ENCODE data around the gene PPP3R1.
"Not testable (repeated sequence)": the region's sequence is repeated elsewhere in the genome, so short reads cannot be mapped to it uniquely, and the experiment has no call there.

PPP3R1 gene

GRCh38 chr2:68185541-68186164, 66.7 kb downstream of the PPP3R1 start:
- DNase-seq, result no peak

- DNase-seq, result no peak
Measured at GRCh38 chr2:68182902-68183301, 69.4 kb downstream of the PPP3R1 start.

GRCh38 chr2:68178954-68179627, 73.2 kb downstream of the PPP3R1 start:
- no peak for DNase-seq

GRCh38 chr2:68178432-68178831, 73.9 kb downstream of the PPP3R1 start:
- no peak for DNase-seq

GRCh38 chr2:68177541-68177940, 74.8 kb downstream of the PPP3R1 start:
- no peak for DNase-seq

- no peak for DNase-seq
Measured at GRCh38 chr2:68176657-68177056, 75.7 kb downstream of the PPP3R1 start.

- not testable (repeated sequence) for DNase-seq
Measured at GRCh38 chr2:68175210-68175609, 77.1 kb downstream of the PPP3R1 start.

GRCh38 chr2:68172990-68173700, 79.2 kb downstream of the PPP3R1 start:
- DNase-seq, result no peak

- DNase-seq, result no peak
Measured at GRCh38 chr2:68172521-68172920, 79.8 kb downstream of the PPP3R1 start.

GRCh38 chr2:68171684-68172083, 80.6 kb downstream of the PPP3R1 start:
- no peak for DNase-seq

- no peak for DNase-seq
Measured at GRCh38 chr2:68171146-68171545, 81.2 kb downstream of the PPP3R1 start.

GRCh38 chr2:68169308-68169707, 83.0 kb downstream of the PPP3R1 start:
- DNase-seq, result no peak

GRCh38 chr2:68167186-68167585, 85.1 kb downstream of the PPP3R1 start:
- DNase-seq, result no peak

GRCh38 chr2:68163641-68164040, 88.7 kb downstream of the PPP3R1 start:
- no peak for DNase-seq

- DNase-seq, result no peak
Measured at GRCh38 chr2:68158134-68158447, 94.2 kb downstream of the PPP3R1 start.

GRCh38 chr2:68157402-68158133, 94.8 kb downstream of the PPP3R1 start, which contains the start of gene PNO1:
Gene PNO1, plus strand, starts transcription at chr2:68157888. Its CDS starts 47 bp downstream, at chr2:68157935.
- peak; percentile 97 for DNase-seq

GRCh38 chr2:68157002-68157401, 95.3 kb downstream of the PPP3R1 start:
- DNase-seq, result no peak

- no peak for DNase-seq
Measured at GRCh38 chr2:68156419-68156818, 95.9 kb downstream of the PPP3R1 start.

- DNase-seq, result no peak
Measured at GRCh38 chr2:68155618-68156017, 96.7 kb downstream of the PPP3R1 start.

- DNase-seq, result no peak
Measured at GRCh38 chr2:68152681-68153347, 99.5 kb downstream of the PPP3R1 start.

GRCh38 chr2:68151037-68151436, 101.3 kb downstream of the PPP3R1 start:
- DNase-seq, result no peak

- DNase-seq, result no peak
Measured at GRCh38 chr2:68141875-68142274, 110.5 kb downstream of the PPP3R1 start.
